IPS-NIHi7 (cell line): ENCODE results near the gene C6orf132.
A peak's percentile ranks its signal among the peaks of the same experiment; 100 is the strongest.

Source experiments
- DNase-seq: peaks from one replicate; pipeline ENCODE4 v3.0.0; 2012; ENCODE audit warnings: mixed read lengths; ENCODE audit errors: extremely low spot score

Gene C6orf132

GRCh38 chr6:42075159-42075838 is 67.1 kb downstream of the C6orf132 start:
- peak; percentile 88 for DNase-seq

DNA sequence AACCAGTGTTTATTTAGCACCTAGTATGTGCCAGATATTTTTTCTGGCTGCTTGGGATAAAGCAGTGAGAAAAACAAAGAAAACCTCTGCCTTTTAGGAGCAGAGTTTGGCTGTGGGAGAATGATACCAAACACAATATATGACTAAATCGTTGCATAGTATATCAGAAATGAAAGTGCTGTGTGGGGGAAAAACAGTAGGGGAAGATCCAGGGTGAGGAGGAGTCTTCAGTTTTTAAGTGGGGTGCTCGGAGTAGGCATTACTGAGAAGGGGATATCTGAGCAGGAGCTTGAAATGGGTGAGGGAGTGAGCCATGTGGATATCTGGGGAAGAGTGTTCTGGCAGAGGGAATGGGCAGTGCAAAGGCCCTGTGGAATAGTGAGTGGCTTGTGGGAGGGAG is 69.1 kb downstream of the C6orf132 start:
- DNase-seq = no peak

DNA sequence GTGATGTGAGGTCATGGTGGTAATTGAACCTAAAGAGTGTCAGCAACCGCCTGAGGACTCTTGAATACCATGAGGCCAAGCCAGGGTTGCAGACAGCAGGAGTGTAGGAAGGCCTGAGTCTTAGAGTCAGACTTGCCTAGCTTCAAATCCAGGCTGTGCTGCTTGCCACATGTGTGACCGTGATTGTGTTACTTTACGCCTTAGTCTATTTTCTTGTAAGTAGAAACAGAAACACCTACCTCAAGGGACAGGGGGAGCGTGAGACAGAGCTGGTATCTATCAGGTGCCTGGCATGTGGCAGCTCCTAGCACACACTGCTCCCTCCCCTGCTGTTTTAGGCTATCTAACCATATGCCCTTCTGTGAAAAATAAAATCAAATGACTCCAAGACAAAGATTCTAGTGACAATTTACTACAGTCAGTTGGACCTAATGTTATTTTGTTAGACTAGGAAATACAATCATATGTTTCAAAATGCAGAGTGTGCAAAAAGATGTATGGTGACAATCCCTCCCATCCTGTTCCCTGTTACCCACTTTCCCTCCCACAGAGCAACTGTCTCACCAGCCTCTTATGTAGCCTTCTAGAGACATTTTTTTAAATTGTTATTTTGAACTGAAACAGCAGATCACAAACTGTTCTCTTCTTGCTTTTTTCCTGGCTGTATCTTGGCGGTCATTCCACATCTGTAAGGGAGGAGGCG is 70.4 kb downstream of the C6orf132 start:
- DNase-seq = no peak

DNA sequence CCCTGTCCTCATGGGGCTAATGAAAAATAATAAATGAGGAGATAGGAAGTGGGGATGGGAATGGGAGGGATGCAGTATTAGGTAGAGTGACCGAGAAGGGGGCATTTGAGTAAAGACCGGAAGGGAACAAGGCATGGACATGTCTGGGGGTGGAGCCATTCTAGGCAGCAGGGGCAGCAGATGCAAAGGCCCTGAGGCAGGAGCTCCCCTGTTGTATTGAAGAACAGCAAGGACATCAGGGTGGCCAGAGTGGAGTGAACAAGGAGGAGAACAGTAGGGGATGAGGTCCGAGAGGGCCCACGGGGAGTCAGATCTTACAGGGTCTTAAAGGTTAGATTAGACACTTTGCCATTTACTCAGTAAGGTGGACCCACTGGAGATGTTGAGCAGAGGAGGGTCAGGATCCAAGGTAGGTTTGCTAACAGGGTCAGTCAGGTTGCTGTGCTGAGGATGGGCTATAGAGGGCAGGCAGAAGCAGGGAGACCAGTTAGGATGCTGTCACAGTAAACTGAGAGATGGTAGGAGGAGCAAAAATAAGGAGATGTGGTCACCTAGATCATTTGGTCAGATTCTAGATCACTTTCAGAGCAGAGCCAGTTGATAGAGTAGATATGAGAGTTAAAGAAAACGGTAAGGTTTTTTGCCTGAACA is 73.4 kb downstream of the C6orf132 start:
- no peak for DNase-seq

GRCh38 chr6:42068173-42068572 is 74.2 kb downstream of the C6orf132 start:
- no peak for DNase-seq

GRCh38 chr6:42066156-42066675 is 76.2 kb downstream of the C6orf132 start:
- DNase-seq = no peak

- no peak for DNase-seq
These were observed 82.7 kb downstream of the C6orf132 start for GRCh38 chr6:42059743-42060142.

GRCh38 chr6:42053601-42054000 is 88.8 kb downstream of the C6orf132 start:
- no peak for DNase-seq

DNA sequence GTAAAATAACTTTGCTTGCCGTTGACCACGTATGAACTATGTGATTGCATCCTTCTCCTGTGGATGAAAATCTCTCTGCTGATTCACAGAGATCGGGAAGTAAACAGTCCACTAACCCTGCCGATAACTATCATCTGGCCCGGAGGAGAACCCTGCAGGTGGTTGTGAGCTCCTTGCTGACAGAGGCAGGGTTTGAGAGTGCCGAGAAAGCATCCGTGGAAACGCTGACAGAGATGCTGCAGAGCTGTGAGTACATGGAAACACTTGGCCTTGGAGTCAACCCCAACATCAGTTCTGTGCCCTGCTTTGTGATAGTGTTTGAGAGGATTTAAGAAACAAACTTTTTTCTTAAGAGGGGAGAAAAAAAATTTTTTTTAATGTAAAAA is 91.2 kb downstream of the C6orf132 start:
- DNase-seq = no peak
